ENCODE data around the gene GTPBP3. TPM values are rescaled to one million over a fixed set of nuclear protein-coding genes. Genes with fewer than 3 reads are reported as not detected.
A peak's percentile ranks its signal among the peaks of the same experiment; 100 is the strongest.

GTPBP3 gene
- polyA plus RNA-seq, 1 donor (not counting 4 experiments of a cell fraction or from before 2014, with no cell fraction given) = 7.2 TPM

DNA sequence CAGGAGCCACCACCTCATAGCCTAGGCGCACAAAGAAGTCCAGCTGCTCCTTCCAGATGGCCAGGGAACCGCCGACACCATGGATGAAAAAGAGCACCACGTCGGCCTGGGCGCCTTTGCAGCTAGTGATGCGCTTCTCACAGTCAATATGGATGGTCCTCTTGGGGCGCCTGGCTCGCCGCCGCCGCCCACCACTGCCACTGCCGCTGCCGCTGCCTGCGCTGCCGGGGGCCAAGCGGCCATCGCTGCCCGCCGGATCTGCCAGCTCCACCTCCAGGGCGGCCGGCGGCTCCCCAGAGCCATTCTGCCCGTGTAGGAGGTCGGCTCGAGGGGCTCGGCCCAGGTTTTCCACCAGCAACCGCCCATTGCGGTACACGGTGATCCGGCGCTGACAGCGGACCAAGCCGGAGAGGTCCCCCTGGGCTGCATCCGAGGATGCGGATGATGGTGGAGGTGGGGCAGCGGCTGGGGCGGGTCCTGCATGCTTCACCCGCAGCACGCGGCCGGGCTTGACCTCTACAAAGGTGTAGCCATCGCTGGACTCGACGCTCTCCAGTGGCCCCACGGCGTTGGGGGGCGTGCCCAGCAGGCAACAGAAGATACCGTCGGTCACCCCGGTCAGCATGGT is 36.2 kb upstream of the GTPBP3 start:
- H3K4me1 ChIP-seq (ENCODE audit: control insufficient read depth, extremely low read depth, insufficient read depth, low read length) = peaks cover 37% of the 10 kb centered on the region
- H3K79me2 ChIP-seq (ENCODE audit: control insufficient read depth, insufficient read depth, low read length) = peaks cover 9% of the 10 kb centered on the region
- TF ChIP-seq, protein P1, sequence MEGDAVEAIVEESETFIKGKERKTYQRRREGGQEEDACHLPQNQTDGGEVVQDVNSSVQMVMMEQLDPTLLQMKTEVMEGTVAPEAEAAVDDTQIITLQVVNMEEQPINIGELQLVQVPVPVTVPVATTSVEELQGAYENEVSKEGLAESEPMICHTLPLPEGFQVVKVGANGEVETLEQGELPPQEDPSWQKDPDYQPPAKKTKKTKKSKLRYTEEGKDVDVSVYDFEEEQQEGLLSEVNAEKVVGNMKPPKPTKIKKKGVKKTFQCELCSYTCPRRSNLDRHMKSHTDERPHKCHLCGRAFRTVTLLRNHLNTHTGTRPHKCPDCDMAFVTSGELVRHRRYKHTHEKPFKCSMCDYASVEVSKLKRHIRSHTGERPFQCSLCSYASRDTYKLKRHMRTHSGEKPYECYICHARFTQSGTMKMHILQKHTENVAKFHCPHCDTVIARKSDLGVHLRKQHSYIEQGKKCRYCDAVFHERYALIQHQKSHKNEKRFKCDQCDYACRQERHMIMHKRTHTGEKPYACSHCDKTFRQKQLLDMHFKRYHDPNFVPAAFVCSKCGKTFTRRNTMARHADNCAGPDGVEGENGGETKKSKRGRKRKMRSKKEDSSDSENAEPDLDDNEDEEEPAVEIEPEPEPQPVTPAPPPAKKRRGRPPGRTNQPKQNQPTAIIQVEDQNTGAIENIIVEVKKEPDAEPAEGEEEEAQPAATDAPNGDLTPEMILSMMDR (optimal IDR thresholded peaks at IDR 0.05 in 1 of 3, IDR thresholded peaks at IDR 0.05 in 1 of 3, conservative IDR thresholded peaks at IDR 0.05 in 1 of 3; ENCODE audit: extremely low read depth in 1 of 3, insufficient read depth in 2 of 3, low read length in 3 of 3) = no peak
- TF ChIP-seq EZH2 (IDR thresholded peaks at IDR 0.05; ENCODE audit: low read length) = no peak
- H3K27me3 ChIP-seq (ENCODE audit: control insufficient read depth, extremely low read depth, insufficient read depth, low read length) = no peaks in the 10 kb centered on the region
- H3K36me3 ChIP-seq (ENCODE audit: control insufficient read depth in 2 of 2, extremely low read depth in 1 of 2, insufficient read depth in 2 of 2, low read length in 2 of 2) = peaks cover 0 to 5% of the 10 kb centered on the region in 2 experiments
- H3K27ac ChIP-seq (ENCODE audit: control insufficient read depth, insufficient read depth, low read length) = no peak overlapping the region
- no peak overlapping the region for H2AFZ ChIP-seq (ENCODE audit: control insufficient read depth, low read length)
- no peak overlapping the region for H3K4me2 ChIP-seq (ENCODE audit: control insufficient read depth, extremely low read depth, insufficient read depth, low read depth, low read length)
- peaks cover 3% of the 10 kb centered on the region for H4K20me1 ChIP-seq (ENCODE audit: control insufficient read depth, extremely low read depth, insufficient read depth, low read length)
- peaks cover 3% of the 10 kb centered on the region for H3K9me1 ChIP-seq (ENCODE audit: control insufficient read depth, extremely low read depth, insufficient read depth, low read length)
- dilution Hi-C loops (cut with MboI; ENCODE audit: extremely low pct_ligation_motif_present, low sequenced_read_pairs) = no loop called here
- H3K9ac ChIP-seq (ENCODE audit: control insufficient read depth, extremely low read depth, insufficient read depth, low read length) = no peak overlapping the region
- no peak overlapping the region for H3K4me3 ChIP-seq (ENCODE audit: control insufficient read depth in 2 of 3, extremely low read depth in 1 of 3, insufficient read depth in 2 of 3, low read depth in 1 of 3, low read length in 3 of 3)
- H3K9me3 ChIP-seq (ENCODE audit: control insufficient read depth, low read depth, low read length) = no peaks in the 10 kb centered on the region
- FAIRE-seq (no peak), DNase-seq (ENCODE audit: low read depth, low spot score) (no peak)

DNA sequence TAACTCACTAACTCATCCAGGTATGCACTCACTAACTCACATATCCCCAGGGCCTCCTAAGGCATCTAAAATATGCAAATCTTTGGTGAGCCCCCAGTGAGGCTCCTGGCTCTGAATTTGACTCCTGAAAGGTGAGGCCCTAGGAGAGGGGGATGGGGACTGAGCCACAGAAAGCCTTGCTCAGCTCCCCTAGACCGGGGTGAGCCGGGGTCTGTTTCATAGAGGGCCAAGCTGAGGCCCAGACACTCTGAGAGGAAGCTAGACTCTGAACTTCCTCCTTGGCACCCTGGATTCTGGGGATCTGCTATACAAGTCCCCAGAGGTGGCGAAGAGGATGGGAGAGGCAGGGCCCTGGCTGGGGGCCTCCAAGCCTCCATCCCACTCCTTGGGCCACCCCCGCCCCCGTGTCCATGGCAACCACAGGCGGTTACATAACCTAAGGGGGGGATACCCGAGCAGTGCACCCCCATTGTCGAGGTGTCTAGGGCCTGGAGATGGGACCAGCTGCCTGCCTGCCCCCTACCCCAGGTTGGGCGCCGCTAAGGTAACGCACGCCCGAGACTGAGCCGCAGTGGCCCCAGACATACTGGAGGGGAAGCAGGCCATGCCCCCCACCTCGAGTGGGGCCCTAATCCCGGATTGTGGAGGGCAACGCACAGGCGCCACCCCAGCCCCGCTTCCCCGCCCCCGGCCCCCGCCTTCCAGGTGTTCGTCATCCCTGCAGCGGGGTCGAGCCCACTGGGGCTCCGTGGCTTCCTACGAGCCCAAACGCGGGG is 34.8 kb upstream of the GTPBP3 start:
- Histone ChIP-seq H3K27ac (ENCODE audit: control insufficient read depth, insufficient read depth, low read length) (peak overlapping the region; percentile 36), H3K27me3 (ENCODE audit: control insufficient read depth, extremely low read depth, insufficient read depth, low read length) (no peaks in the 10 kb centered on the region), H4K20me1 (ENCODE audit: control insufficient read depth, extremely low read depth, insufficient read depth, low read length) (no peaks in the 10 kb centered on the region), H3K4me1 (ENCODE audit: control insufficient read depth, extremely low read depth, insufficient read depth, low read length) (peaks cover 32% of the 10 kb centered on the region), H3K9me1 (ENCODE audit: control insufficient read depth, extremely low read depth, insufficient read depth, low read length) (peaks cover 3% of the 10 kb centered on the region), H2AFZ (ENCODE audit: control insufficient read depth, low read length) (peak overlapping the region; percentile 33), H3K36me3 (ENCODE audit: control insufficient read depth in 2 of 2, extremely low read depth in 1 of 2, insufficient read depth in 2 of 2, low read length in 2 of 2) (peaks cover 0 to 5% of the 10 kb centered on the region in 2 experiments), H3K79me2 (ENCODE audit: control insufficient read depth, insufficient read depth, low read length) (peaks cover 14% of the 10 kb centered on the region), H3K4me2 (ENCODE audit: control insufficient read depth, extremely low read depth, insufficient read depth, low read depth, low read length) (peak overlapping the region; percentile 87), H3K9ac (ENCODE audit: control insufficient read depth, extremely low read depth, insufficient read depth, low read length) (peak overlapping the region; percentile 69), H3K9me3 (ENCODE audit: control insufficient read depth, low read depth, low read length) (no peaks in the 10 kb centered on the region), H3K4me3 (ENCODE audit: control insufficient read depth in 2 of 3, extremely low read depth in 1 of 3, insufficient read depth in 2 of 3, low read depth in 1 of 3, low read length in 3 of 3) (peak overlapping the region; percentile 55 to 87 (median 64))
- DNase-seq (ENCODE audit: low read depth, low spot score) = no peak
- TF ChIP-seq EZH2 (IDR thresholded peaks at IDR 0.05; ENCODE audit: low read length) = no peak
- TF ChIP-seq, protein P1 (optimal IDR thresholded peaks at IDR 0.05 in 1 of 3, IDR thresholded peaks at IDR 0.05 in 1 of 3, conservative IDR thresholded peaks at IDR 0.05 in 1 of 3; ENCODE audit: extremely low read depth in 1 of 3, insufficient read depth in 2 of 3, low read length in 3 of 3) = no peak
- no peak for FAIRE-seq
- dilution Hi-C loops (cut with MboI; ENCODE audit: extremely low pct_ligation_motif_present, low sequenced_read_pairs) = no loop called here
